ENCODE measurements around the gene TLE4.

The TLE4 gene

DNA sequence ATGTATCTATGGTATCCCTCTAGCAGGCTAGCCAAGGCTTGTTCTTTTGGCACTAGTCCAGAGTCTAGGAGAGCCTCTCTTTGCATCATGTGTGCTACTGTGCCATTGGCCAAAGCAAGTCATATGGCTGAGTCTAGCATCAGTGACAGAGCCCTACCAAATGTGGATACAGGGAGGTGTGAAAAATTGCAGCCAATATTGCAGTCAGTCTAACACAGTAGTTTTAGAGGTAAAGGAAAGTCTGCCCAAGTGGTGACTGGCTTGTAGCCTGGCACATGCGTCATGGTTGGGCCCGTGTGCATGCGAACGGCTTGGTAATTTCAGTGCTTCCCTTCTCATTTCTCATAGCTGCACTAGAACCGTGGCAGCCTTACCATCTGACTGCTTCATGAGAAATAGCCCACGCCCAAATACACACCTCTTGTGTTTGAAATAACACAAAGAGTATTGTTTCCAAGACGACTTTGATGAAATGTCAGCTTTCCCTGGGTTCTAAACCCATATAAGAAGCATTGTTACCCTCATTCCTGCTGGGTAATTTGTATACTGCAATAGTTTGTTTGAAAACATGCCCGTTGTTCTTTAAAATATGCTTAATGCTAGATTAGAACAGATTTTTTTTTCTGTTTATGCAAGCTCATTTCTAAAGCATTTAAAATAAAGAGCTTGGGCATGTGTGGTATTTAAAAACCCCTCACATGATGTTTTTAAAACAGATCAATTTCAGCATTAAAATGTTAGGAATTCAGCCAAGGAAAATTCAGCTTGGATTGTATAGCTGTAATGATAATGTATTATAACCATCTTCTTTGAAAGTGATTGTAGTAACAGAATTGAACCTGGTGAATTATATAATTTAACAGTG, 113.2 kb downstream of the TLE4 start:
- DNase-seq (ENCODE audit: low read depth in 4 of 4, low spot score in 1 of 4) = no peak

- DNase-seq (ENCODE audit: low read depth in 4 of 4, low spot score in 1 of 4) = no peak
Observed at GRCh38 chr9:79685577-79685976, 113.8 kb downstream of the TLE4 start.

GRCh38 chr9:79686381-79687130, 114.8 kb downstream of the TLE4 start:
- DNase-seq (ENCODE audit: low read depth in 4 of 4, low spot score in 1 of 4) = no peak

DNA sequence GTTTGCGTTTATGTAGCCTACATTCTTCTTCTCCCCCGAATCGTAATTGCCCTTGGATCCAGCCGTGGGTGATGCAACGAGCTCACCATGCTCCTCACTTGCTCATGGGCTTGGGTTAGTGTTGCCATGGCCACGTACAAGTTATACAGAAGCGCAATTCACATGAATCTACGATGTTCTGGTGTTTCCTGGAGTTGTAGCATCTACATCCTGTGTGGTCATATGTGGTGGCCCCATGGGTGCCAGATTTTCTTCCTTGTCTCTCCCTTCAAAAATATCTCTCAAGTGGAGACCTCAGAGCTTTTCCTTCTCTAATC, 115.3 kb downstream of the TLE4 start:
- no peak for DNase-seq (ENCODE audit: low read depth in 4 of 4, low spot score in 1 of 4)

GRCh38 chr9:79688363-79688762, 116.6 kb downstream of the TLE4 start:
- no peak for DNase-seq (ENCODE audit: low read depth in 4 of 4, low spot score in 1 of 4)

GRCh38 chr9:79689576-79689975, 117.8 kb downstream of the TLE4 start:
- no peak for DNase-seq (ENCODE audit: low read depth in 4 of 4, low spot score in 1 of 4)

GRCh38 chr9:79691496-79691895, 119.7 kb downstream of the TLE4 start:
- DNase-seq (ENCODE audit: low read depth in 4 of 4, low spot score in 1 of 4) = no peak

DNA sequence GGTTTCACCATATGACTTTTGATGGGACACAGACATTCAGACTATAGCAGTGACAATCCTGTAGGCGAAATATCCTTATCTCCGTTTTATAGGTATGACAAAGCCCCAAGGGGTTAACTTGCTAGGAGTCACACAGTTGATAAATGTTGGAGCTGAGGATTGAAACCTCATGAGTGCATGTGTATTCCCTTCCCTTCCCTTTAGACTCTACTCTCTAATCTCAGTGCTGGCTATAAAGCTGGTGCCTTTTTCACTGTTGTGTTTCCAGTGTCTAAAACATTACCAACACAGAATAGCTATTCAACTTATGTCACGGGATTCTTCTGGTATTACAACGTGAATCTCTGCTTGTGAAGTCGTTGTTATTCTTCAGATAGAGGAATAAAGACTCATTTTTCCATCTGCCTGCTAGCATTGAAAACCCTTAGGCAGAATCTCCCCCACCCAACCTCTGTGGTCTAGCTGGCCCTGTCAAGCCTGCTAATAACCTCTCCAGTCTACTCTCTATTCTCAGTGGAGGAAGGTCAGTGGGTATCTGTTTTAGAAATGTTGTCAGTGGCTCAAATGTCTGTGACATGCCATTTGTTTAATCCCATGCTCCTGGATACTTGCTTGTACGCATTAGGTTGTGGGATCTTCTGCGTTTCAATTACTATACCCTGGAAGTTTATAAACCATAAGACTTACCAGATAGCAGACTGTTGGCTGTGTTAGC, 121.2 kb downstream of the TLE4 start:
- DNase-seq (ENCODE audit: low read depth in 4 of 4, low spot score in 1 of 4) = no peak

GRCh38 chr9:79693750-79694149, 122.0 kb downstream of the TLE4 start:
- DNase-seq (ENCODE audit: low read depth in 4 of 4, low spot score in 1 of 4) = no peak

DNA sequence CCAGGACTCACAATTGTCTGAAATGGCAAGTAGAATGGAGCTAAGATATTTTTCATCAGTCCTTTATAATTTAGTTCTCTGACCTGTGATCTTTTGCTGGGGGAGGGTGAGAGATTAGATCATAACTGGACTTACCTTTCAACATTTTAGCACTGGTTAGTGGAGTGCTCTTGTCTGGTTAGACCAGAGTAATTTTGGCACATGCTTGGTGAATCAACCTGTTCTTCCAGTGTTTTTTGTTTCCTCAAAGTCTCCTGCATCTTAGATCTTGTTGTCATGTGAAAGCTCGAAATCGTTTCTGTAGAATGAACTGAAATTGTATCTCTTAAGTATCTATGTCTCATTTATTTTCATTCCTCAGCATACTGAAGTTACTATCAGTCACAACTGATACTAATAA, 122.4 kb downstream of the TLE4 start:
- DNase-seq (ENCODE audit: low read depth in 4 of 4, low spot score in 1 of 4) = no peak

DNA sequence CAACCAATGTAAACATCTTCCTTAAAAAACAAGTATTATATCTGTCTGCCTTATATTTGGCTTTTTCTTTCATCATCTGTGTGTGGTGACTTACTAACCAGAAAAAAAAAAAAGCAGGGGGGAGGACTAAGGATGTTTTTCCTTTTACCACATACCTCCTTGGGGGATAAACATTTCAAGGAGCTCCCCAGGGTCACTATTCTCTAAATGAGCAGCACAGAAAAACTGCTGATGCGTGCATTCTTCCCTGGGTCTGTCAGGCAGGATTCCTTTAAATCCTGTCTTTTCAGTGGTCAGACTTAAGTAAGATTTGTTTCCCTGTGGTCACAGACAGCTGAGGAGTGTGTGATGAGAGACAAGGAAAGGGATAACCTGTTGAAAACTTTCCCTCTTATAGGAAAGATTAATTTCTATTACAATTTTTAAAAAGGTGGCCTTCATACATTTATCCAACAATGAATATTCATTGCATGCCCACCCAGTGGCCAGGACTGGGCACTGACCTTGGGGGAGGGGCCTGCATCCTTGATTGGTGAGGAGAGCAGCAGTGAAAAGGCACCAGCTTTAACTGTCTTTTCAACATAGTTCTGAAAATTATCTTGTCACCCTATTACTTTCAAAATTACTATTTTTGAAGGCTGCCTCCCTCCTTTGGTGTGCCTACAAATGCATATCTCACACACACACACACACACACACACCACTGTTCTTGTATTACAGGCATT, 123.1 kb downstream of the TLE4 start:
- no peak for DNase-seq (ENCODE audit: low read depth in 4 of 4, low spot score in 1 of 4)

DNA sequence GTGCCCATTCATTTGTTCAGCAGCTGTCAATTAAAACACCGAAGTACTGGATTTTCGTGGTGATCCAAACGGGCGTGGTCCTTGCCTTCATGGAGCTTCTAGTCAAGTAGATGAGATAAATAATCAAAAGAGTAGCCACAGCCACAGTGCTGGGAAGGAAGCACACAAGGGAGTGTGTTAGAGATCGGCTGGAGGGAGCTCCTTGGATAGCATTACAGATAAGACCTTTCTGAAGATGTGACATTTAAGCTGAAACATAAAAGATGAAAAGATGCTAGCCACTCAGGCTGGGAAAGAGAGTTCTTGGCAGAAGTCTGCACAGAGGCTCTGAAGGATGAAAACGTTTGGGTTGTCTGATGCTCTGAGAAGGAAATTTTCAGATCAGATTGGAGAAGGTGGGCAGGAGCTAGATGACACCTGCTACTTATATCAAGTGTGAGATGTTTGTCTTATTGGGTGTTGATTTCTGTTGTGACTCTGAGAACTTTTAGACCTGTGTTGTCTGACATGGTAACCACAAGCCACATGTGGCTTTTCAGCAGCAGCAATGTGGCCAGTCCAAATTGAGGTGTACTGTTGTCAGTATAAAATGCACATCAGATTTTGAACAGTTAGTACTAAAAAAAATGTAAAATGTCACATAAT, 123.9 kb downstream of the TLE4 start:
- DNase-seq (ENCODE audit: low read depth in 4 of 4, low spot score in 1 of 4) = no peak

DNA sequence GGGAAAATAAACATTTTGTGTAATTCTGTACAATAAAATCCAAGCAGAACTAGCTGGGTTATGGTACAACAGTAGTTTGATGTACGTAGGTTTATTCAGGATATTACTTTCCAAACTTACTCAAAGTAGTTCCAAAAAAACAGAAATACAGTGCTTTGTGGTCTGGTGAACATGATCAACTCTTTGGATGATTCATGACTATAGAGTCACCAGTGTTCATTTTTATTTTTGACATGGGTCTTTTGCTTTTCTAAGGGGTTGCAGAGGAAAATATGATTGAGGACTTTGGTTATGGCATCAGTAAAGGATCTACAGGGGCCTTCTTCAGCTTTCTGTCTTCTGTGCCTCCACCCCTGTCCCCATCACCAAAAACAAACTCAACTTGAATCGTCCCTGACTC, 127.2 kb downstream of the TLE4 start:
- DNase-seq (ENCODE audit: low read depth in 4 of 4, low spot score in 1 of 4) = no peak

GRCh38 chr9:79699479-79699878, 127.7 kb downstream of the TLE4 start:
- DNase-seq (ENCODE audit: low read depth in 4 of 4, low spot score in 1 of 4) = no peak

DNA sequence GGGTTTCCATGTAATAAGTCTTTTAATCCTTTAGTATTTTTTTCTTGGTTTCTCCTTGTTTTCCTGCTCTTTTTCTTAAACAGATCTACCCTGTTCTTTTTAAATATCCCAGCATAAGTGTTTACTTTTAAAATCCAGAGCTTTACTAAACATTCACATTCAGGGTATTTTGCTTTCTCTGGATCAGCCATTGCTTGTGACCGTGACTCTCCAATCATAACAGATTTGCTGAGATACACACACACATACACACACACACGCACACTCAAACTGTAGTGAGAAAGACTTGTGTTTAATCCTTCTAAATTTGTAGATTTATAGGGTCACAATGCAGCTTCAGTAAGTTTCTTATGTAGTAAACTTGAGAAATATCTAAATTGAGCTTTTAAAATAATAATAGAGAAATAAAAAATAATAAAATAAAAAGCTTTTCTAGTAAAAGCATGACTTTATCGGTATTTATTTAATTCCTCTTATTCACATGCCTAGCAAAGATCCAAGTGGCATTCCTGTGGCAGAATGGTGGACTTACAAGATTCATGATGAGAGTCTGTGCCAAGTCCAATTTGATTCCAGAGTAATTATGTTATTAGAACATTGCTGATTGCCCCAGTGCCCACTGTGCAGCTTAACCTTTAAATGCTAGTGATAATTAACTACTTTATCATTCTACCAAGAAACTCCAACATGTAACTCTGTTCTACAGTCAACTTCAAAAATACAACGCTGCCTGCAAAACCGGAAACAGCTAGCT, 129.0 kb downstream of the TLE4 start:
- DNase-seq (ENCODE audit: low read depth in 4 of 4, low spot score in 1 of 4) = no peak

- DNase-seq (ENCODE audit: low read depth in 4 of 4, low spot score in 1 of 4) = no peak
Observed at GRCh38 chr9:79701651-79702050, 129.9 kb downstream of the TLE4 start.

DNA sequence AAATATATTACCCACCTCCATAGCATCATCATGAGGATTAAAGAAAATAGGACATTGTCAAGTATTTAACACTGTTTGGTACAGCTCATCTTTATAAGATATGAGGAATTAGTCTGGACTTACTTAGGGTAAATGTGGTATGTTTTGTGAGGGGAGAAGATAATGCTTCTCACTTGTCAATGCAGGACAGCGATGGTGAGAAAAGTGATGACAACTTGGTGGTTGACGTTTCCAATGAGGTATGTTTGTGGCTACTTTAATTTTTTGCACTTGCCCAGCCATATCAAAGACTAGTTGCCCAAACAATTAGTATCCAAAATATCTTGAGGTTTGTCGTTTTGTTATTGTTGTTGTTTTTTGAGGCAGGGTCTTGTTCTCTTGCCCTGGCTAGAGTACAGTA, 133.9 kb downstream of the TLE4 start:
- DNase-seq (ENCODE audit: low read depth in 4 of 4, low spot score in 1 of 4) = no peak

DNA sequence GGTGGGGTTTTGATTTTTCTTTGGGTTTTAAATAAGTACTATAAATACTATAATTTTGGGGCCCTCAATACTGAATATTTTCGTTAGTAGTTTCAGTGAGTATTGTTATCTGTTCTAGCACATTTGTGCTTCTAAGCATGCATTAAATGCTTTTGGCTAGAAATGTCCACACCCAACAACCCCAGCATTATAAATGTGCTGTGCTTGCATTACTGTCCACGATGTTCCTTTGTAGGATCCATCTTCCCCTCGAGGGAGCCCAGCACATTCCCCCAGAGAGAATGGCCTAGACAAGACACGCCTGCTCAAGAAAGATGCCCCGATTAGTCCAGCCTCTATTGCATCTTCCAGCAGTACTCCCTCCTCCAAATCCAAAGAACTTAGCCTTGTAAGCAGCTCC, 134.7 kb downstream of the TLE4 start:
- no peak for DNase-seq (ENCODE audit: low read depth in 4 of 4, low spot score in 1 of 4)

GRCh38 chr9:79707589-79707988, 135.8 kb downstream of the TLE4 start:
- no peak for DNase-seq (ENCODE audit: low read depth in 4 of 4, low spot score in 1 of 4)

DNA sequence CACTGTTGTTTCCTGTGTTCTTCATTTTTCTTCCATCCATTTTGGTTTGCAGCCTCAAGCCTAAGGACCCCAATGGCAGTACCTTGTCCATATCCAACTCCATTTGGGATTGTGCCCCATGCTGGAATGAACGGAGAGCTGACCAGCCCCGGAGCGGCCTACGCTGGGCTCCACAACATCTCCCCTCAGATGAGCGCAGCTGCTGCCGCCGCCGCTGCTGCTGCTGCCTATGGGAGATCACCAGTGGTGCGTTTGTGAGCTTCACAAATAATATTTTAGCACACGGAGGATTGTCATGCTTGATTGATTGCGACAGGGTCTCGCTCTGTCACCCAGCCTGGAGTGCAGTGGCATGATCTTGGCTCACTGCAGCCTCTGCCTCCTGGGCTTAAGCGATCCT, 136.8 kb downstream of the TLE4 start:
- no peak for DNase-seq (ENCODE audit: low read depth in 4 of 4, low spot score in 1 of 4)

All from stimulated activated CD4-positive, alpha-beta T cell treated with anti-CD3 and anti-CD28 coated beads, Interleukin-1b, Interleukin-23, amount 100 ng/mL, for 24 hours (primary cell).